Skin epidermis (tissue), 12 donors: ENCODE data around the gene ALG12.

Experiments used
- H3K27ac ChIP-seq, 21 experiments: fragments of 200-600 bp; sonication (generic) in 11 of 21; one replicate each; pipeline ENCODE4 v1.5.0; 2020; ENCODE audit warnings: mild to moderate bottlenecking in 3 of 21, inconsistent platforms in 2 of 21, moderate library complexity in 2 of 21
- H3K4me3 ChIP-seq, 7 experiments: fragments of 200-600 bp; sonication (generic) in 2 of 7; one replicate each; pipeline ENCODE4 v1.5.0; 2020; ENCODE audit warnings: inconsistent platforms in 2 of 7, mild to moderate bottlenecking in 2 of 7, moderate library complexity in 1 of 7

Gene ALG12

DNA sequence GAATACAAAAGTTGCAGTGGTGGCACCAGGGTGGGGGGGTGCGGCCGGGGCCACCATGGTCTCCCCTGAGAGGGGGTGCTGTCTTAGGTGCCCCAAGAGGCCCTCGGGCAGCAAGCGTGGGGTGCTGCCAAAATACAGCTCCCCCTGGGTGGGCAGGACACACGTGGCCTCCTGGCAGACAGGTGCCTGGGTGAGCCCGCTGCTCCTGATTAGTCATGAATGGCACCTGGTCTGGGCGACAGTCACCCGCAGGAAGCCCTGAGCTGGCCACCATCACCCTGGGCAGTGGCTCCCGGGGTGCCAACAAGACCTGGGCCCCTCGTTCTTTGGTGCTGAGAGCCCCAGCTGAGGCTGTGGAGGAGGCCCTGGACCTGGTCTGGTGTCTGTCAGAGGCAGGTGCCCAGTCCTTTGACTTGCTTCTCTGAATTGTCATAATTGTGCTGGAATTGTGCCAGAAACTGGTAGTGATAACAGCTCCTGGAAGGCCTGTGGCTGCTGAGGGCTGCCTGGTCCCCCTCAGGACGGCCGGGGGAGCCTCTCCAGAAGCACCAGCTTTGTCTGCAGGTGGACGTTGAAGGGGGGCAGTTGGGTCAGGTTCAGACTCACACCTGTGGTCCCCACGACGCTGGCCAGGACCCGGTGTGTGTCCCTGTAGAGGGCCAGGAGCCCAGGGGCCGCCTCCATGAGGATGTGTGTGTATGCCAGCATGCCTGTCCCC, 14.8 kb downstream of the ALG12 start:
- Histone ChIP-seq H3K27ac (no peak overlapping the region), H3K4me3 (no peak overlapping the region)

DNA sequence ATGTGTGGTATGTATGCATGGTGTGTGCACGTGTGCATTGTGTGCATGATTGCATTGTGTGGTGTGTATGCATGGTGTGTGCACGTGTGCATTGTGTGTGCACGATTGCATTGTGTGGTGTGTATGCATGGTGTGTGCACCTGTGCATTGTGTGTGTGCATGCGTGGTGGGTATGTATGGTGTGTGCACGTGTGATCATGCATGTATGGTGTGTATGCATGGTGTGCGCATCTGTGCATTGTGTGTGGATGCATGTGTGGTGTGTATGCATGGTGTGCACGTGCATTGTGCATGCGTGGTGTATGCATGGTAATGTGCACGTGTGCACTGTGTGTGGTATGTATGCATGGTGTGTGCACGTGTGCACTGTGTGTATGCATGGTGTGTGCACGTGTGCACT, 16.8 kb downstream of the ALG12 start:
- no peak overlapping the region for H3K27ac ChIP-seq
- no peak overlapping the region for H3K4me3 ChIP-seq

DNA sequence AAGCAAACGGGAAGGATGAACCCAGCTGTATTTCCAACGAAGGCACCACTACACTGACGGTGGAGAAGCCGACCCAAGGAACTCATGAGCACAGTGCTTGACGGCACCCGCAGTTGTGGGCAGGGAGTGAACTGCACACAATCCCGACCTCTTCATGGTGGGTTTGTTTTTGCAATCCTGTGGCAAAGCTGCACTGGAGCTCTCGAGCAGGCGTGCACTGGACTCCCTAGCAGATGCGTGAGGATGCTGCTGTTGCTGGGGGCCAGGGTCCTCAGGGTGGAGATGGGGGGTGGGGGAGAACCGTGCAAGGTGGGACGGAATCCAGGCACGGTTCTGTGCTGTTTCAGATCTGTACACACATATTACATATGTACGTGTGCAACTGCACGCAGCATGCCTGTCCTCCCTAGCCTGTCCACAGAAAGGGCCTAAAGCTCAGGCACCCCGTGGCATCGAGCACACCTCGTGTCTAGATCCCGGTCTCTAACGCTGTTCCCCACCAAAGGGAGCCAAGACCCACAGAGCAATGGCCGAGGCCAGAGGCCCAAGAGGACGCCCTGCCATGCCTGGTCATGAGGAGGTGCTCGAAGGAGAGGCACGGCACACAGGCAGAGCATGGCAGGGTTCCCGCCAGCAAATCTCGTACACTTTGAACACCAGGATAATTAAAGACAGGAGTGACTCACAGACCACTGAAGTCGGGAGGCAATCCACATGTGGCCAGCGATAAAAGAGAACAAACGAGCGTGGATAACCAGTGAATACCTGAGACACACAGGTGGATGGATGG, 17.6 kb downstream of the ALG12 start:
- no peak overlapping the region for H3K4me3 ChIP-seq
- H3K27ac ChIP-seq = no peak overlapping the region

DNA sequence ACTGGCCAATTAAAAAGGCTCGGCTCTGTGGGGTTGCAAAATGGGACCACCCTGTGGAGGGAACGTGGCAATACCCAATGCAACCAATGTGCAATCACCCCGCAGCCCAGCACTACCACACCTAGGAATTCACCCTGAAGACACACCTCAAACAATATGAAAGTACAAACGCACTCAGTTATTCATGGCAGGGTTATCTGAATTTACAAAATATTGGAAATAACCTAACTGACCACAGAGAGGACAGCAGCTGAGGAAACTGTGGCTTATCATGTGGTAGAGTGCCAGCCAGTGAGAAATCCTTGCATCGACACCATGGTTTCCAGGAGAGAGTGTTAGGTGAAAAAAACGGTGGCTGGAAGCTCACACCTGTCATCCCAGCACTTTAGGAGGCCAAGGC, 18.7 kb downstream of the ALG12 start:
- no peak overlapping the region for H3K4me3 ChIP-seq
- no peak overlapping the region for H3K27ac ChIP-seq

DNA sequence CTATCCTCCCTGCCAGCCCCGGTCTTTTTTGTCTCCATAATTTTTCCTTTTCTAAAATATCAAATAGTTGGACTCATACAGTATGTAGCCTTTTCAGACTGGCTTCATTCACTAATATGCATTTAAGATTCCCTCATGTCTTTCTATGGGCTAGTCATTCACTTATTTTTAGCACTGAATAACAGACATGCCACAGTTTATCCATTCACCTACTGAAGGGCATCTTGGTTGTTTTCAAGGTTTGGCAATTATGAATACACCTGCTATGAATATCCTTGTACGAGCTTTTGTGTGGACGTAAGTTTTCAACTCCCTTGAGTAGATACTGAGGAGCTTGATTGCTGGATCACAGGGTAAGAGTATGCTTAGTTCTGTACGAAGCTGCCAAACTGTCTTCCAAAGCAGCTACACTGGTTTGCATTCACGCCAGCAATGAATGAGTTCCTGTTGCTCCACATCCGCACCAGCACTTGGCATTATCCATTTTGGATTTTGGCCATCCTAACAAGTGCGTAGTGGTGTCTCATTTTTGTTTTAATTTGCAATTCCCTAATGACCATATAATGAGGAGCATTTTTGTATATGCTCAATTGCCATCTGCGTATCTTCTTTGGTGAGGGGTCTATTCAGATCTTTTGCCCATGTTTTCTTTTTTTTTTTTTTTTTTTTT, 21.1 kb downstream of the ALG12 start:
- Histone ChIP-seq H3K4me3 (no peak overlapping the region), H3K27ac (no peak overlapping the region)

DNA sequence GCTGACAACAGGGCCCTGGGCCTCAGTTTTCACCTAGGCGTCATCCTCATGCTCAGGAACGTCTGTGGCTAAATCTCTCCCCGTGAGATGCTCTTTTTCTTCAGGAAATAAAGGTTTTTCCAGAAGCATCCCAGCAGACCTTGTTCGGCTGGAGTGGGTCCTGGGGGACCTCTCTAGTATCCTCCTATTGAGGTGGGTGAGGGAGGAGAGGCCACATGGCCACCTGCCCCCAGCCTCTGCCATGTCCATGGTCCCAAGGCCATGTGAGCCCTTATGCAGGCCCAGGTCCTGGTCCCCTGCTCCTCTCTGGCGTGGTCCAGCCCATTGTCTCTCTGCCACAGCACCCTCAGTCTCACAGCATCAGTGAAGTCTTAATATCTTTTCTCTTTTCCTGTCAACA, 22.0 kb downstream of the ALG12 start:
- Histone ChIP-seq H3K4me3 (no peak overlapping the region), H3K27ac (no peak overlapping the region)

DNA sequence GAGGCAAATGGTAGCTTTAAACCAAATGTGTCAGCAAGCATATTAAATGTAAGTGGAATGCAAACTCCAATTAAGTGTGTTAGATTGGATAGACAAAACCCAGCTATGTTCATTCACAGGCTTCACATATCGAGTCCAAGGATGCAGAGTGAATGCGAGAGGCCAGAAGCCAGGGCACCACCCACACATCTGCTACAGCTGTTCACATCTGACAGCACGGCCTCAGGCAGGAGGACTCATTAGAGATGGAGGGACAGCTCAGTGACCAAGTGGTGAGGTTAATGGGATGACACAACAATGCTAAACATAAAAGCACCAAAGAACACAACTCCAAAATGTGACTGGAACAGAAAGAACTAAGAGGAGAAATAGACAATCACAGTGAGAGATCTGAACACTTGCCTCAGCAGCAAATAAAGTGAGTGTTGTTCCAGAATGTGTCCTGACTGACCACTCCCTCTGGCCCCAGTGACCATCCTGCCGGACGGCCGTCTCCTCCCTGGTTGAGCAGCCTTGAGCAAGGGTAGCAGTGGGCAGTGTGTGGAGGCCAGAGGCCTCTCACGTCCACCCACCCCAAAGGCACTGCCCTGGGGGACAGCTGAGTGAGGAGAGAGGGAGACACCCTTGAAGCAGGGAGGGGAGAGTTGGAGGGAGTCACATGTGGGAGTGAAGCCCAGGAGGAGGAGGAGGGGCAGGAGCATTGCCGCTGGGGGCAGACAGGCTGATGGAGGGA, 23.8 kb downstream of the ALG12 start:
- no peak overlapping the region for H3K4me3 ChIP-seq

DNA sequence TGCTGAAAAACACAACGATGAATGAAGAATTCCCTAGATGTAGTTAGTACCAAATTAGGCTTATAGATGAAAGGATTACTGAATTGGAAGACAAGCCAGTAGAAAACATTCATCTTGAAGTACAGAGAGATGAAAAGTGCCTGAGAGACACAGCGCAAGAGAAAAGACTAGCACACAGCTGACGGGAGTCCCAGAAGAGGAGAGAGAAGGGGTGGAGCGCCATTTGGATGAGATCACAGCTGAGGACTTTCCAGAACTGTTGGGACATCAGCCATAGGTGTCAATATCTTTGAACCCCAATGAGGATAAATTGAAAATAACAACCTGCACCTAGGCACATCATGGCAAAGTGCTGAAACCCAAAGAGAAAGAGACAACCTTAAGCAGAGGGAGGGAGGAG, 25.2 kb downstream of the ALG12 start:
- Histone ChIP-seq H3K27ac (no peak overlapping the region), H3K4me3 (no peak overlapping the region)

More for the DNA sequence above, 23.8 kb downstream of the ALG12 start:
- no peak overlapping the region for H3K27ac ChIP-seq

DNA sequence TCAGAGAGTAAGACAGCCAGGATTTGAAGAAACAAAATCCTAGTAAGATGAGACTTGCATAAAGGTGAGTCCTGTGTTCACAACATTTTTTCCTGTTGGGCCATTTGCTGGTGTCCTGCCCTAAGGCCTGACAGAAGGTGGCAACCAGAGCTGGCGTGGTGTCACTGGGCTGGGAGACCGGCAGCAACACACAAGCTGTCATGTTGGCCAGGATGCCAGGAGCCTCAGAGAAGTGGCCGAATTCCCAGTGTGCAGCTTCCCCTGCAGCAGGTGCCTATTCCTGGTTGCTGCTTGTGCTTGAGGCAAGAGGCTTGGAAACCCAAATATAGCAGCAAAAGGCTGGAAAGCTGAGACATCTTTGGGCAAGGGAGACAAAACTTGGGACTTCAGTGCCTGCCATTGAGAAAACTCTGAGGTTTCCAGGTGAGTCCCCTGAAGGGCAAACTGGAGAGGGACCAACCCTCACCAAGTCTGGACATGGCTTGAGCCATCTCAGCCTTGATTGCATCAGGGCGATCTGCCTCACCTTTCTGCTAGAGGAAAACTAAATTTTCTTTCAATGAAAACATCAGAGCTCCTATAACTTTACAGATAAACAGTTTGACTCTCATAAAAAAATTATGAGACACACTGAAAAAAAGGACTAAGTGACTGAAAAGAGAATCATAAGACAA, 25.9 kb downstream of the ALG12 start:
- H3K27ac ChIP-seq = no peak overlapping the region
- no peak overlapping the region for H3K4me3 ChIP-seq

DNA sequence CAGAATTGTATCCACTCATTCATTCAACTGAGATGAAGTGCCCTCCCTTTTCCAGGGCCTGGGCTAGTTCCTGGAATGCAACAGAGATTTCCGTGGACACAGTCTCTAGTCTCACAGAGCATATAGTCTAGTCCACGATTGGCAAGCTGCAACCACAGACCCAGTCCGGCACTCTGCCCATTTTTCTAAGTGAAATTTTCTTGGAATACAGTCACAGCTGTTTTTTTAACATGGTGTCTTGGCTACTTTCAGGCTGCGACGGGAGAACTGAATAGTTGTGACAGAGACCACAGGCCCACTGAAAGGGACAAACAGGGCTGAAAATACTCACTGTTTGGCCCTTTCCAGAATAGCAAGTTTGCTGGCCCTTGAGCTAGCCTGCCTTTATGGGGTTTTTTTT, 29.2 kb downstream of the ALG12 start:
- no peak overlapping the region for H3K4me3 ChIP-seq
- H3K27ac ChIP-seq = no peak overlapping the region

DNA sequence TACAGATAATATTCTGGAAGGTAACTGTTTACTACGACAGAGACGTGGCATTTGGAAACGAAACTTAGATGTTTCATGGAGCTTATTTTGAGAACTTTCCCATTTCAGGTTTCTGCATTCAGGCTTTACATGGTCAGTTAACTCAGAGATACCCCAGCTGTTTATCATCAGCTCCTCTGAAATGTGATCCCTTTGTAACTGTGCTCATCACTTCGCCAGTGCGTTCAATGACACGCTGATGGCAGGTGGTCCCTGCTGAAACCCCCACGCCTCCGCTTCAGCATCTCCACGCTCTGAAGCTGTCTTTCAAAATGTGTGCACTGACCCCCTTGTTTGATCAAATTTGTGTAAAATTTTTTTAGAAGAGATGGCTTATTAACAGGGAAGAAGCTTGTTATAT, 30.5 kb downstream of the ALG12 start:
- no peak overlapping the region for H3K4me3 ChIP-seq
- no peak overlapping the region for H3K27ac ChIP-seq

DNA sequence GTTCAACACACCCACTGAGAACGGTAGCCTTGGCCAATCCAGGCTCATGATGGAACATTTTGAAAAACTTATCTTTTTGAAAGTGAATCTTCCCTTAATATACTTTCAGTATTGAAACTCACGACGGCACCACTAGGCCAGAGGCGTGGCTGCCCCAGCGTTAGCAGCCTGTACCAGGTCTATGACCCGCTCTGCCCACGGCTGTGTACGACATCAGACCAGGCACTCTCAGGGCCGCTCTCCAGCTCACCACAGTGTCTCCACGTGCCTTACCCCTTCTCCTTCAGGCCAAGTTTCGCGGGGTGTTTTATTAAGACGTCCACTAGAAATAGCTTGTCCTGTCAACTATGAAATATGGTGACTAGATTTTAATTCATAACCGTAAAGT, 31.2 kb downstream of the ALG12 start:
- no peak overlapping the region for H3K4me3 ChIP-seq

DNA sequence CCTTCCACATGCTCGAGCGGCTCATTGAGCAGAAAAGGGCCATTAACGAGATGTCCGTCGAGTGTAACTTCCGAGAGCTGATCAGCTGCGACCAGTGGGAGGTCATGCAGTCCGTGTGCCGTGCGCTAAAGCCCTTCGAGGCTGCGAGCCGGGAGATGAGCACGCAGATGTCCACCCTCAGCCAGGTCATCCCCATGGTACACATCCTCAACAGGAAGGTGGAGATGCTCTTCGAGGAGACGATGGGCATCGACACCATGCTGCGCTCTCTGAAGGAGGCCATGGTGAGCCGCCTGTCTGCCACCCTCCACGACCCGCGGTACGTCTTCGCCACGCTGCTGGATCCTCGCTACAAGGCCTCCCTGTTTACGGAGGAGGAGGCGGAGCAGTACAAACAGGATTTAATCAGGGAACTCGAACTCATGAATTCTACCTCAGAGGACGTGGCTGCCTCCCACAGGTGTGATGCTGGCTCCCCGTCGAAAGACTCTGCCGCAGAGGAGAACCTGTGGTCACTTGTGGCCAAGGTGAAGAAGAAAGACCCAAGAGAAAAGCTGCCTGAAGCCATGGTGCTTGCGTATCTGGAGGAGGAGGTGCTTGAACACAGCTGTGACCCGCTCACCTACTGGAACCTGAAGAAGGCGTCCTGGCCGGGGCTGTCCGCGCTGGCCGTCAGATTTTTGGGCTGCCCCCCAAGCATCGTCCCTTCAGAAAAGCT, 31.7 kb downstream of the ALG12 start:
- H3K4me3 ChIP-seq = no peak overlapping the region

More for the DNA sequence above, 31.2 kb downstream of the ALG12 start:
- no peak overlapping the region for H3K27ac ChIP-seq

DNA sequence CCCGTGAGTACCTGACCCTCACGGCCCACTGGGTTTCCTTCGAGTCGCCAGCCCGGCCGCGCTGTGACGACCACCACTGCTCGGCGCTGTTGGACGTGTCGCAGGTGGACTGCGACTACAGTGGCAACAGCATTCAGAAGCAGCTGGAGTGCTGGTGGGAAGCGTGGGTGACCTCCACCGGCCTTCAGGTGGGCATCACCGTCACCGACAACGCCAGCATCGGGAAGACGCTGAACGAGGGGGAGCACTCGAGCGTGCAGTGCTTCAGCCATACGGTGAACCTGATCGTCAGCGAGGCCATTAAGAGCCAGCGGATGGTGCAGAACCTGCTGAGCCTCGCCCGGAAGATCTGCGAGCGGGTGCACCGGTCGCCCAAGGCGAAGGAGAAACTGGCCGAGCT, 32.4 kb downstream of the ALG12 start:
- Histone ChIP-seq H3K4me3 (no peak overlapping the region), H3K27ac (no peak overlapping the region)

More for the DNA sequence above, 31.7 kb downstream of the ALG12 start:
- H3K27ac ChIP-seq = no peak overlapping the region

DNA sequence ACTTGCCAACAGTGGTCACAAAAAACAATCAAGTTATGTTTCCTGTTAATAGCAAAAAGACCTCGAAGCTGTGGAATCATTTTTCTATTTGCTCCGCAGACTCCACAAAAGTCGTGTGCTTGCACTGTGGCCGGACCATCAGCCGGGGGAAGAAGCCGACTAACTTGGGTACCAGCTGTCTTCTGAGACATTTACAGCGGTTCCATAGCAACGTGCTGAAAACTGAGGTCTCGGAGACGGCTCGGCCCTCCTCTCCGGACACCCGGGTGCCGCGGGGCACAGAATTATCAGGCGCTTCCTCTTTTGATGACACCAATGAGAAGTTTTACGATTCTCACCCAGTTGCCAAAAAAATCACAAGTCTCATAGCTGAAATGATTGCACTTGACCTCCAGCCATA, 33.0 kb downstream of the ALG12 start:
- Histone ChIP-seq H3K4me3 (no peak overlapping the region), H3K27ac (no peak overlapping the region)

DNA sequence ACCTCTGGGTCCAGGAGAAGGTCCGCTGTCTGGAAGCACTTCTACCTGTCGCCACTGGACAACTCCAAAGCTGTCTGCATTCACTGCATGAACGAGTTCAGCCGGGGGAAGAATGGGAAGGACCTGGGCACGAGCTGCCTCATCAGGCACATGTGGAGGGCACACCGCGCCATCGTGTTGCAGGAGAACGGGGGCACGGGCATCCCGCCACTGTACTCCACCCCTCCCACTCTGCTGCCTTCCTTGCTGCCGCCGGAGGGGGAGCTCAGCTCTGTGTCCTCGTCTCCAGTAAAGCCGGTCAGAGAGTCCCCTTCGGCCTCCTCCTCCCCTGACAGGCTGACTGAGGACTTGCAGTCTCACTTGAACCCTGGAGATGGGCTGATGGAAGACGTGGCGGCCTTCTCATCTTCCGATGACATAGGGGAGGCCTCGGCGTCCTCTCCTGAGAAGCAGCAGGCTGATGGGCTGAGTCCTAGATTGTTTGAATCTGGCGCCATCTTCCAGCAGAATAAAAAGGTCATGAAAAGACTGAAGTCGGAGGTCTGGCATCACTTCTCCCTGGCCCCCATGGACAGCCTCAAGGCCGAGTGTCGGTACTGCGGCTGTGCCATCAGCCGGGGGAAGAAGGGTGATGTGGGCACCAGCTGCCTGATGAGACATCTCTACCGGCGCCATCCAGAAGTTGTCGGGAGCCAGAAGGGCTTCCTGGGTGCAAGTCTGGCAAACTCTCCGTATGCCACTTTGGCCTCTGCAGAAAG, 33.6 kb downstream of the ALG12 start:
- Histone ChIP-seq H3K4me3 (no peak overlapping the region), H3K27ac (no peak overlapping the region)

DNA sequence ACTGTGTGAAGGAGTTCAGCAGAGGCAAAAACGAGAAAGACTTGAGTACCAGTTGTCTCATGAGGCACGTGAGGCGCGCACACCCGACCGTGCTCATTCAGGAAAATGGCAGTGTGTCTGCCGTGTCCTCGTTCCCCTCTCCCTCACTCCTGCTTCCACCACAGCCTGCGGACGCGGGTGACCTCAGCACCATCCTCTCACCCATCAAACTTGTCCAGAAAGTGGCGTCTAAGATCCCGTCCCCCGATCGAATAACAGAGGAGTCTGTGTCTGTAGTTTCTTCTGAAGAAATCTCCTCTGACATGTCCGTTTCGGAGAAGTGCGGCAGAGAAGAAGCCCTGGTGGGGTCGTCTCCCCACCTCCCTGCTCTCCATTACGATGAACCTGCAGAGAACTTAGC, 34.2 kb downstream of the ALG12 start:
- no peak overlapping the region for H3K4me3 ChIP-seq
- H3K27ac ChIP-seq = no peak overlapping the region

DNA sequence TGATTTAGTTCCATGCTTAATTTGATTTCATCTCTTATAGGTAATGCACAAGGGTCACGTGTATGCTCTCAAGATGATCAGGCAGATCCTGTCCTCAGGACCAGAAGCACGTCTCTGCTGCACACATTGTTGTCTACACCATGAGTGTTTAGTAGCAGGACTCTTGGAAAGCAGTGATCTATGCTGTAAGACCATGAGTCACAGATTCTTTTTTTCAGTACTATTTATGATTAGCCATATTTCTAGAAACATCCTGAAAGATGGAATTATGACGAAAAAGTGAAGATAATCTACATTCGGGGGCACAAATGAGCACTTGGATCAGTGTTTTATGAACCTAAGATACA, 35.0 kb downstream of the ALG12 start:
- Histone ChIP-seq H3K27ac (no peak overlapping the region), H3K4me3 (no peak overlapping the region)
